Neural progenitor cell (in vitro differentiated cells): ENCODE data around the gene MMP25. TPM values are rescaled to one million over a fixed set of nuclear protein-coding genes. Genes with fewer than 3 reads are reported as not detected.

Experiments used
- DNase-seq: peaks from one replicate; pipeline ENCODE4 v3.0.0-alpha.2; 2016; ENCODE audit warnings: low spot score
- H2AFZ ChIP-seq: fragments of 200-600 bp; sonication (generic); replicated peaks from 2 replicates; pipeline ENCODE4 v1.6.1; 2016; ENCODE audit warnings: antibody characterized with exemption
- H3F3A ChIP-seq: fragments of 200-600 bp; sonication (generic); 2 replicates; pipeline ENCODE4 v1.6.1; 2016; ENCODE audit warnings: antibody characterized with exemption, low read depth
- H3K27ac ChIP-seq: fragments of 200-600 bp; sonication (generic); 2 replicates; pipeline ENCODE4 v1.5.1; 2016; ENCODE audit warnings: mild to moderate bottlenecking
- H3K27me3 ChIP-seq: fragments of 200-600 bp; sonication (generic); 2 replicates; pipeline ENCODE4 v1.6.1; 2016; ENCODE audit warnings: mild to moderate bottlenecking, moderate library complexity
- H3K36me3 ChIP-seq: fragments of 200-600 bp; sonication (generic); 2 replicates; pipeline ENCODE4 v1.5.1; 2016
- H3K4me1 ChIP-seq: fragments of 200-600 bp; sonication (generic); 2 replicates; pipeline ENCODE4 v1.6.1; 2016; ENCODE audit warnings: mixed run types
- H3K4me2 ChIP-seq: fragments of 200-600 bp; sonication (generic); 2 replicates; pipeline ENCODE4 v1.6.1; 2016
- H3K4me3 ChIP-seq: fragments of 200-600 bp; sonication (generic); 2 replicates; pipeline ENCODE4 v1.5.1; 2016
- H3K79me2 ChIP-seq: fragments of 200-600 bp; sonication (generic); 2 replicates; pipeline ENCODE4 v1.6.1; 2016; ENCODE audit warnings: low read depth
- H3K9ac ChIP-seq: fragments of 200-600 bp; sonication (generic); 2 replicates; pipeline ENCODE4 v1.6.1; 2016
- H3K9me3 ChIP-seq: fragments of 200-600 bp; sonication (generic); 2 replicates; pipeline ENCODE4 v1.5.1; 2016; ENCODE audit warnings: low read depth
- H4K20me1 ChIP-seq: fragments of 200-600 bp; sonication (generic); 2 replicates; pipeline ENCODE4 v1.6.1; 2016; ENCODE audit warnings: low read depth
- H3K27ac Mint-ChIP-seq: 3 replicates; pipeline ENCODE4 v1.8.0; 2021; ENCODE audit warnings: mixed read lengths
- H3K27me3 Mint-ChIP-seq: 2 replicates; pipeline ENCODE4 v1.8.0; 2022; ENCODE audit warnings: low read depth, mild to moderate bottlenecking, inconsistent platforms, moderate library complexity, mixed read lengths; ENCODE audit not compliant: insufficient read depth
- H3K36me3 Mint-ChIP-seq: 3 replicates; pipeline ENCODE4 v1.8.0; 2021; ENCODE audit warnings: mixed read lengths
- H3K4me1 Mint-ChIP-seq: 3 replicates; pipeline ENCODE4 v1.8.0; 2021; ENCODE audit warnings: mixed read lengths
- H3K4me3 Mint-ChIP-seq: 3 replicates; pipeline ENCODE4 v1.8.0; 2021; ENCODE audit warnings: mild to moderate bottlenecking, moderate library complexity, mixed read lengths
- H3K9me3 Mint-ChIP-seq: 3 replicates; pipeline ENCODE4 v1.8.0; 2020; ENCODE audit warnings: mixed read lengths
- EZH2 ChIP-seq: fragments of 200-600 bp; sonication (generic); IDR thresholded peaks from 2 replicates; pipeline ENCODE4 v1.6.1; 2017; ENCODE audit warnings: antibody characterized with exemption, mild to moderate bottlenecking, moderate library complexity
- EZH2phosphoT487 ChIP-seq: fragments of 200-600 bp; sonication (generic); IDR thresholded peaks from 2 replicates; pipeline ENCODE4 v1.6.1; 2017; ENCODE audit warnings: antibody characterized with exemption
- total RNA-seq: library from RNA; depleted of rRNA; stranded (reverse); fragments of >200 nt; gene quantifications from 2 replicates; pipeline ENCODE4 v1.2.3, GENCODE V29; 2015; ENCODE audit warnings: low replicate concordance
- TF ChIP-seq, protein P1 (sequence below): fragments of 200-600 bp; sonication (generic); IDR thresholded peaks from 2 replicates; pipeline ENCODE4 v1.5.1; 2017; ENCODE audit warnings: antibody characterized with exemption, mild to moderate bottlenecking

The MMP25 gene
- total RNA-seq, 1 donor from 2014 or later: 0.58 TPM

- Mint-ChIP-seq H3K4me1 (peaks cover 30% of the 10 kb centered on the region), H3K27me3 (peaks cover 35% of the 10 kb centered on the region), H3K36me3 (no peaks in the 10 kb centered on the region), H3K27ac (no peak overlapping the region), H3K4me3 (no peak overlapping the region), H3K9me3 (no peaks in the 10 kb centered on the region)
- H3F3A ChIP-seq: peaks cover 49% of the 10 kb centered on the region
- H3K9me3 ChIP-seq: no peaks in the 10 kb centered on the region
- H3K9ac ChIP-seq: no peak overlapping the region
- no peak overlapping the region for H3K4me3 ChIP-seq
- no peak overlapping the region for H3K27ac ChIP-seq
- H3K4me2 ChIP-seq: peak overlapping the region; percentile 65
- DNase-seq: no peak
- H3K79me2 ChIP-seq: no peaks in the 10 kb centered on the region
- H4K20me1 ChIP-seq: peaks cover 18% of the 10 kb centered on the region
- H2AFZ ChIP-seq: no peak overlapping the region
- no peaks in the 10 kb centered on the region for H3K36me3 ChIP-seq
- no peak for TF ChIP-seq EZH2phosphoT487
- no peak for TF ChIP-seq EZH2
- TF ChIP-seq, protein P1, sequence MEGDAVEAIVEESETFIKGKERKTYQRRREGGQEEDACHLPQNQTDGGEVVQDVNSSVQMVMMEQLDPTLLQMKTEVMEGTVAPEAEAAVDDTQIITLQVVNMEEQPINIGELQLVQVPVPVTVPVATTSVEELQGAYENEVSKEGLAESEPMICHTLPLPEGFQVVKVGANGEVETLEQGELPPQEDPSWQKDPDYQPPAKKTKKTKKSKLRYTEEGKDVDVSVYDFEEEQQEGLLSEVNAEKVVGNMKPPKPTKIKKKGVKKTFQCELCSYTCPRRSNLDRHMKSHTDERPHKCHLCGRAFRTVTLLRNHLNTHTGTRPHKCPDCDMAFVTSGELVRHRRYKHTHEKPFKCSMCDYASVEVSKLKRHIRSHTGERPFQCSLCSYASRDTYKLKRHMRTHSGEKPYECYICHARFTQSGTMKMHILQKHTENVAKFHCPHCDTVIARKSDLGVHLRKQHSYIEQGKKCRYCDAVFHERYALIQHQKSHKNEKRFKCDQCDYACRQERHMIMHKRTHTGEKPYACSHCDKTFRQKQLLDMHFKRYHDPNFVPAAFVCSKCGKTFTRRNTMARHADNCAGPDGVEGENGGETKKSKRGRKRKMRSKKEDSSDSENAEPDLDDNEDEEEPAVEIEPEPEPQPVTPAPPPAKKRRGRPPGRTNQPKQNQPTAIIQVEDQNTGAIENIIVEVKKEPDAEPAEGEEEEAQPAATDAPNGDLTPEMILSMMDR: no peak
- peaks cover 81% of the 10 kb centered on the region for H3K27me3 ChIP-seq
- H3K4me1 ChIP-seq: peaks cover 38% of the 10 kb centered on the region
Observed at GRCh38 chr16:3008690-3009037, 37.7 kb upstream of the MMP25 start.

GRCh38 chr16:3009568-3010390 lies 36.6 kb upstream of the MMP25 start:
- H3K27ac ChIP-seq: no peak overlapping the region
- Mint-ChIP-seq H3K27me3 (peaks cover 44% of the 10 kb centered on the region), H3K4me1 (peaks cover 34% of the 10 kb centered on the region), H3K4me3 (no peak overlapping the region), H3K27ac (no peak overlapping the region), H3K9me3 (no peaks in the 10 kb centered on the region), H3K36me3 (no peaks in the 10 kb centered on the region)
- no peaks in the 10 kb centered on the region for H3K9me3 ChIP-seq
- H3K4me2 ChIP-seq: peak overlapping the region; percentile 65
- DNase-seq: peak; percentile 73
- peaks cover 28% of the 10 kb centered on the region for H4K20me1 ChIP-seq
- peak overlapping the region; percentile 14 for H3K4me3 ChIP-seq
- no peaks in the 10 kb centered on the region for H3K79me2 ChIP-seq
- H3K4me1 ChIP-seq: peaks cover 38% of the 10 kb centered on the region
- no peak overlapping the region for H2AFZ ChIP-seq
- peaks cover 87% of the 10 kb centered on the region for H3K27me3 ChIP-seq
- H3K9ac ChIP-seq: no peak overlapping the region
- TF ChIP-seq EZH2phosphoT487: no peak
- no peak for TF ChIP-seq EZH2
- TF ChIP-seq, protein P1: no peak
- peaks cover 48% of the 10 kb centered on the region for H3F3A ChIP-seq
- no peaks in the 10 kb centered on the region for H3K36me3 ChIP-seq

DNA sequence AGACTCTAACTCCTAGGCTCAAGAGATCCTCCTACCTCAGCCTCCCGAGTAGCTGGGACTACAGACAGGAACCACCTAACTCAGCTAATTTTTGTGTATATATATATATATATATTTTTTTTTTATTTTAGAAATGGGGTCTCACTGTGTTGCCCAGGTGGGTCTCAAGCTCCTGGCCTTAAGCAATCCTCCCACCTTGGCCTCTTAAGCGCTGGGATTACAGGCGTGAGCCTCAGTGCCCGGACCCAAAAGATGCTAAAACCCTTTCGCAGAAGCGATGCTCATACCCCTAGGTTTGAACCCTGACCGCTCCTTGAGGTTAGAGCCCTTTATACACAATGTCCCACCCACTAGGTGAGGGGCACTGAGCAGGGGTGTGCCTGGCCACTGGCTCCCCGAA lies 35.9 kb upstream of the MMP25 start:
- Mint-ChIP-seq H3K27ac (no peak overlapping the region), H3K36me3 (no peaks in the 10 kb centered on the region), H3K9me3 (no peaks in the 10 kb centered on the region), H3K4me3 (no peak overlapping the region), H3K27me3 (peaks cover 43% of the 10 kb centered on the region), H3K4me1 (peaks cover 35% of the 10 kb centered on the region)
- peaks cover 44% of the 10 kb centered on the region for H3F3A ChIP-seq
- H3K4me1 ChIP-seq: peaks cover 38% of the 10 kb centered on the region
- H3K4me3 ChIP-seq: no peak overlapping the region
- H3K27me3 ChIP-seq: peaks cover 80% of the 10 kb centered on the region
- H4K20me1 ChIP-seq: peaks cover 28% of the 10 kb centered on the region
- H2AFZ ChIP-seq: no peak overlapping the region
- H3K79me2 ChIP-seq: no peaks in the 10 kb centered on the region
- no peak overlapping the region for H3K4me2 ChIP-seq
- no peaks in the 10 kb centered on the region for H3K36me3 ChIP-seq
- H3K9me3 ChIP-seq: no peaks in the 10 kb centered on the region
- H3K27ac ChIP-seq: no peak overlapping the region
- TF ChIP-seq EZH2phosphoT487: no peak
- TF ChIP-seq EZH2: no peak
- TF ChIP-seq, protein P1: no peak
- DNase-seq: no peak
- no peak overlapping the region for H3K9ac ChIP-seq
